GM04503 (cell line): ENCODE measurements around the gene ZBTB20.

Experiments
- DNase-seq: peaks from one replicate; pipeline ENCODE4 v3.0.0-alpha.2; 2012; ENCODE audit warnings: low read depth

The ZBTB20 gene

GRCh38 chr3:114332342-114333179, 814.5 kb downstream of the ZBTB20 start:
- no peak for DNase-seq

- DNase-seq = no peak
These were observed 815.4 kb downstream of the ZBTB20 start for GRCh38 chr3:114331710-114332109.

- DNase-seq = no peak
These were observed 816.1 kb downstream of the ZBTB20 start for GRCh38 chr3:114331007-114331406.

GRCh38 chr3:114329823-114330222, 817.3 kb downstream of the ZBTB20 start:
- no peak for DNase-seq

DNA sequence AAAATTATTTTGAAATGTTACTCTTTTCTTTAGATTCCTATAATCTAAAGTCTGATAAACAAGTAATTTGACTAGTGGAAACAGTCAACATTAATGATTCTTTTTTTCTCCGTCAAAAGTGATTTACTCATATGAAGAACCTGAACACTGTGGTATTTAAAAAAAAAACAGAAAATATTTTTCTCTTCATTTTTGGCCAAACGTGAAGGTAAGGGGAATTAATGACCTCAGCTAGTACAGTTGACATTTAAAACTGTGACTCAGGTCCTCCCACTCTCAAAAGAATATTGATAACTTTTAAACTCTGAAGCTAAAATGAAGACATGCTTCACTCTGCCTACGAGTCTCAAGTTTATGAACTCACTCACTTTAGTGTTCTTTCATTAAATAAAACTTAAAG, 818.7 kb downstream of the ZBTB20 start:
- no peak for DNase-seq

- DNase-seq = no peak
These were observed 819.4 kb downstream of the ZBTB20 start for GRCh38 chr3:114327665-114328064.

GRCh38 chr3:114323546-114324254, 823.4 kb downstream of the ZBTB20 start:
- DNase-seq = no peak

- no peak for DNase-seq
These were observed 826.8 kb downstream of the ZBTB20 start for GRCh38 chr3:114320246-114320645.

DNA sequence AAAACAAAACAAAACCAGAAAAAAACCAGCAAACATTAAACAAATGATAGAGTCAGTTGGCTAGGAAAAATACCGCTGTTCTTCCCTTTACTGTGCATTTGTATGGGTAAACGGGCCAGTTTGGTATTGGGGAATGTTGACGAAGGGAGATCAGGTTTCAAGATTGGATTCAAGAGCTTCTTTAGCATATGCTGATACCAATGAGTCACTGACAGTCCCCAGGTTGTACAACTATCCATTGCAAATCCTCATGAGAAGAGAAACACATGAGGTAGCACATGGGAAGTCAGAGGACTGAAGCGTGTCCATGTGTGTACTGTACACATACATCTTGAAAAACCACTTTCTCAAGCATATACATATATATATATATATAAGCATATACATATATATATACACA, 827.6 kb downstream of the ZBTB20 start:
- DNase-seq = peak; percentile 32

DNA sequence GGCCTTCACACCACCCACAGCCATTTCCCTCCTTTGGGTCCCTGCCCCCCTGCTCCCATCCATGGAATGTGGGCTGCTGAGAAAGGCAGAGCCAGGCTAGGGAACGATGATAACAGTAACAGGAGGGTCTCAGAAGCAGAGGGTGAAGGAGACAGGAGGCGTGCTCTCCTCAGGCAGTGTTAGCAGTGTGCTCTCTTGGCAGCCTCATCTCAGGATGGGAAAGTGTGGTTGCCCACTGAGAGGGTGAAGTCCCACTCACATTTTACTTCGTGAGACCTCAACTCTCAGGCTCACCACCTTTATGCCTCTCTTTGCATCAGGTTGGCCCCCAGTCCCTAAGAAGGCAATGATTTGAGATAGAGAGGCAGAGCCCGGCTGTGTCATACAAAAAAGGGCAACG, 828.8 kb downstream of the ZBTB20 start:
- DNase-seq = no peak

DNA sequence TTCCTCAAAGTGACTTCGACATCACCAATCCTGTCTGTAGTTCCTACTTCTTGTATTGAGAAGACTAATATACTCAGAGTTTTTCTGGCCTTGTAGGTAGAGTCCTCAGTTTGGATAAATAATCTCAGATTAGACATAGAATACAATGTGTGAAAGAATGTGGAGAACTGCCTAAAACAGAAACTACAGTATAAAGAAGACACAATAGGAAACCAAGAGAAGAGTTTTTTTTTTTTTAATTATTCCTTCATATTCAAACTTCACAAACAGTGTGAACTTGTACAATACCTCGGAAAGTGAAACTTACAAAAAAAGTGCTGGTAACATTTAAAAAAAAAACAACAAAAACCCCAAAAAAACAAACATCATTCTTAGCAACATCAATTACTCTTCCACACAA, 832.8 kb downstream of the ZBTB20 start:
- no peak for DNase-seq

GRCh38 chr3:114313426-114313825, 833.7 kb downstream of the ZBTB20 start:
- DNase-seq = no peak

DNA sequence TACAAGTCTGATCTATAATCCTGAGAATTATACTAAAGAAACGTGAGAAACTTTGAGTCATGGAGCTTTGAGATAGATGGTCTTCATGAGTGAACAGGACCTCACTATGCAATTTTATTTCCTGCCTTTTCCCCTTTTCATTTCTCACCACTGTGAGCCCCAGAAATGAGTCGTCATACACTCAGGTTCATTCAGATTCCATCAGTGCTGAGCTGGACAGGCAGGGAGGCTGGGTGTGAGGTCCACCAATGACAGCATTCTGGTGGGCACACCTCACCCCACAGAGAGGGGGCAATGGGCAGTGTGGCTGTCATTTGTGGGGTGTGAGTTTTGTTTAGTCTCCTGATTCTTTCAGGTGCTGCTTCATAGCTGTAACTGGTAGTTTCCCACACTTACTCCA, 836.4 kb downstream of the ZBTB20 start:
- DNase-seq = no peak

GRCh38 chr3:114308830-114309229, 838.3 kb downstream of the ZBTB20 start:
- DNase-seq = no peak

DNA sequence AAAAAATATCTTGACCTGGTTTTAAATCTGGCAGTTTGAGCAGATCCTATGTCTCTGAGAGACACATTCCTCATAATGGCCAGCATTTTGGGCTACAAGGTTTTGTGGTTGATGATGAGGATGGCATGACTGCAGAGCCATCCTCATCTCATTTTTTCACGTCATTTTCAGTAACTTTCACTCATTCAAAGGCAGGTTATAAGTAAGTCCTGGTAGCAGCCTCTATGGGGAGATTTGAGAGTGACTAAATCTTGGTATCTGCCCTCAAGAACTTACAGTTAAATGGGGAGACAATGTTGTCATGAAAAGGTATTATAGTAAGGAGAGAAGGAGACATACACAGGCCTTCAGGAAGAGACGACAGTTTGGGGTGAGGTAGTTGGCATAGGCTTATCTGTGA, 838.7 kb downstream of the ZBTB20 start:
- no peak for DNase-seq

DNA sequence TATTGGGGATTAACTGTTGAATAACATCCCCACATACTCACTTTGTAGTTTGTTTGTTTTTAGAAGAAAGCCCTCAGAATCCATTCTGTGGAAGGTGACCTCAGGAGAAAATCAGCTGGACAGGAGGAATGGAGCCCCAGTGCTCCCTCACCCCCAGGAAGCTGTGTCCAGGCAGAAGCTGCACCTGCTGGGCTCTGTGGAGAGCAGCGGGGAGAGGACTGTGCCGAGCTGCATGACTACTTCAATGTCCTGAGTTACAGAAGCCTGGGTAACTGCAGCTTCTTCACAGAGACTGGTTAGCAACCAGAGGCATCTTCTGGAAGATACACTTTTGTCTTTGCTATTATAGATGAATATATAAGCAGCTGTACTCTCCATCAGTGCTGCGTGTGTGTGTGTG, 839.3 kb downstream of the ZBTB20 start:
- no peak for DNase-seq

DNA sequence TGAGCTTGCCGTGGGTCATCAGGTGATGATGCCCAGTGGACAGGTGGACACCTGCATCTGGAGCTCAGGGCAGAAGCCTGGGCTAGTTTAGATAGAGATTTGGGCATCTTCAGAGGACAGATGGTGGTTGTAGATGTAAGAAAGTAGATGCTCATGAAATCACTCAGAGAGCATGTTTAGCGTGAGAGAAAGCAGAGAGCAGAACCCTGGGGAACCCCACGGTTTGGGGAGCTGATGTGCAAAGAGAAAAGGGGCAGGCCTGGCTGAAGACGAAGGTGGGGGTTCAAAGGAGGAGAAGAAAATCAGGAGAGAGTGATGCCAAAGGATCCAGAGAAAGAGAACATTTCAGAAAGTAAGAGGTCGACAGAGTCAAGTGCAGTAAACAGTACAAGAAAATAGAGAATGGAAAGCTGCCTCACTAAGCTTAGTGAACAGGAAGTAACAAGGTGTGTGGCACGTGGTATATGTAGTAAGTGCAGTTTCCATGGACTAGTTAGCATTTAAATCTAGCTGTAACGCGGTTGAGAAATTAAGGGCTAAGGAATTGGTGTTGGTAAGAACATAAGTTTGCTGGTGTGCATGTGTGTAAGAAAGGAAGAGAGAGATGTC, 839.8 kb downstream of the ZBTB20 start:
- DNase-seq = no peak

- DNase-seq = no peak
These were observed 847.0 kb downstream of the ZBTB20 start for GRCh38 chr3:114299941-114300624.

GRCh38 chr3:114299421-114299820, 847.7 kb downstream of the ZBTB20 start:
- no peak for DNase-seq

DNA sequence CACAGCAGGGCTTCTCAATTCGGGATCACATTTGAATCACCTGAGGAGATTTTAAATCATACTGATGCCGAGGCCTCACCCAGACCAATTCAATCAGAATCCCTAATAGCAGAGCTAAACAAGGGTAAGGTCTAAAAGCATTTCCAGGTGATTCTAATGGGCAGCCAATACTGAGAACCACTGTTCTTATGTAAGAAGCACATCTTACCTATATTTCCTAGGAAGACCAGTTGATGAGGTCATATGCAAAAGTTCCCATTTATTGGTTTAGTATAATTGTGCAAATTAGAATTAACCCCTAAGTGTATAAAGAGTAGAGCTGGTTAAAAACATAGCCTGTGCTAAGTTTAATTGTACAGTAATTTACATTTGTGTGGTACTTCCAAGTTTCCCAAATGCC, 851.1 kb downstream of the ZBTB20 start:
- DNase-seq = no peak

DNA sequence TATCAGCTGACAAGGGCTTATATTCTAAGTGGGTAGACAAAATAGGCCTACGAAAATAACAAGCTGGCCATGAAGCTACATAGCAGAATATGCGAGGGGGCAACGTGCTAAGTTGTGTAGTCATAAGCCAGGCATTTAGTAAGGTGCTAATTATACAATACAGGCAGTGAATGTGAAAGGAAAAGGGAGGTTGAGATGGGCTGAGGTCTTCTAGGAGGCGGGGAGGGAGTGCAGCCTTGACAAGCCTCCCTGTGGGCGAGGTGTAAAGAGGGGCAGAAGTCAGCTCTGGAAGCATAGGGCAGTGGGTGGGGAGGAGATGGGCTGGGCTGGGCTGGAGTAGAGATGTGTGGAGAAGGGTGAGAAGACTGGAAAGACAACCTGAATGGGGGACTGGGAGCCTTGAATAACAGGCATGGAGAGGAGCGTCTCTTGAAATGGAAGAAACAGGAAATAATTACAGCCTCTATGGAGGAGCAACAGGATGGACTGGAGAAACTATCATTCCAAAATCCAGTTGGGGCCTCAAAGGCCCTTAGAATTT, 852.1 kb downstream of the ZBTB20 start:
- DNase-seq = no peak

DNA sequence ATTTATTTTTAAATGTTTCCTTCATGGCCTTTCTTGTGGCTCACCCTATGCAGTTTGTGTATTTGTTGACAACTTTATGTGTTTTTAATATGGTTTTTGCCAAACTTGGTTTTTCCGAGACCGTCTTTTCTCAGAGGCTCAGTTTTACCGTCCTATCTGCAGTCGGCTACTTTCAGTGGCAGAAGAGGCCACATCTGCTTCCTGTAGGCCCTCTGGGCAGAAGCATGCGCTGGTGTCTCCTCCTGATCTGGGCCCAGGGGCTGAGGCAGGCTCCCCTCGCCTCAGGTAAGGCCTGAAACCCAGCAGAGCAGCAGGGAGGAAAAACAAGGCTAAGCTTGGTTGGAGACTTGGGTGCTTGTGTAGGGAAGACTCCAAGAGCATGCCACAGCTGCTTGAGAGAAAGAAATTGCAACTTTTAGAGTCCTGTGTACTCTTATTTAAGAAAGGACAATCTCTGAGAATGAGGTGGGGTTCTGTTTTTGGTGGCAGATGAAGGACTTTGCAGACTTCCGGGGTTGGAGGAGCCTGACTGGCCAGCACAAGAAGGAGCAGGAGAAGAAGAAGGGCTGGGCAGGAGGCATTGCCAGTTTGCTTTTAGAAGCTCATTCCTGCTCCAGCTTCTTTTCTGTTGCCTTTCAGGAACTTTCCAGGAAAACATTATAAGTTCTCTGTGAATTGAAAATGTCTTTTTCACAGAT, 853.1 kb downstream of the ZBTB20 start, which contains the start of gene TIGIT:
TSS of gene TIGIT (plus strand) at position 191 of the 698 bp plus-strand sequence. CDS start at position 225, 34 bp downstream.
- no peak for DNase-seq
